Activated CD4-positive, alpha-beta T cell treated with anti-CD3 and anti-CD28 coated beads, Interleukin-2, Interleukin-4, amounts not matched to agents 100 ng/mL and 50 ng/mL, durations not matched to agents 16 hours and 8 hours (primary cell): Measurements from ENCODE around the gene PLXNA2.

Experiments used
- DNase-seq: peaks from one replicate; pipeline ENCODE4 v3.0.0-alpha.2; 2020; ENCODE audit warnings: low spot score

The PLXNA2 gene

GRCh38 chr1:208146650-208147049, 97.5 kb downstream of the PLXNA2 start:
- DNase-seq: no peak

DNA sequence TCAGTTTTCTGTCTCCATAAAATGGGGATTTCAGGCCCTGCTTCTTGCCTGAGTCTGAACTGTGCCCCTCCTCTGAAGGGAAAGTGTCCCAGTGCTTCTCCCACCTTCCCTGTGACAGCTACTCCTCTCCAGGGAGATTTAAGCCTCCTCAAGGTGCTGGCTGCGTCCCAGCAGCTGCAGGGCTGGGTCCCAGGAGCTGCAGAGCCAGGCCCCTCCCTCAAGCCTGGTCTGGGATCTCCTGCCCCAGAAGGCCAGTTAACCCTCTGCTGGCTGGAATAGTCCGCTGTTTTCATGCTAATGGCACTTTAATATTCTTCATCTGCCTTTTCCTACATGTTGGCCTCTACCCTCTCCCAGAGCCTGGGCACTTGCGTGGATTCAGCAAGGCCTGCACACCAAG, 99.0 kb downstream of the PLXNA2 start:
- no peak for DNase-seq

DNA sequence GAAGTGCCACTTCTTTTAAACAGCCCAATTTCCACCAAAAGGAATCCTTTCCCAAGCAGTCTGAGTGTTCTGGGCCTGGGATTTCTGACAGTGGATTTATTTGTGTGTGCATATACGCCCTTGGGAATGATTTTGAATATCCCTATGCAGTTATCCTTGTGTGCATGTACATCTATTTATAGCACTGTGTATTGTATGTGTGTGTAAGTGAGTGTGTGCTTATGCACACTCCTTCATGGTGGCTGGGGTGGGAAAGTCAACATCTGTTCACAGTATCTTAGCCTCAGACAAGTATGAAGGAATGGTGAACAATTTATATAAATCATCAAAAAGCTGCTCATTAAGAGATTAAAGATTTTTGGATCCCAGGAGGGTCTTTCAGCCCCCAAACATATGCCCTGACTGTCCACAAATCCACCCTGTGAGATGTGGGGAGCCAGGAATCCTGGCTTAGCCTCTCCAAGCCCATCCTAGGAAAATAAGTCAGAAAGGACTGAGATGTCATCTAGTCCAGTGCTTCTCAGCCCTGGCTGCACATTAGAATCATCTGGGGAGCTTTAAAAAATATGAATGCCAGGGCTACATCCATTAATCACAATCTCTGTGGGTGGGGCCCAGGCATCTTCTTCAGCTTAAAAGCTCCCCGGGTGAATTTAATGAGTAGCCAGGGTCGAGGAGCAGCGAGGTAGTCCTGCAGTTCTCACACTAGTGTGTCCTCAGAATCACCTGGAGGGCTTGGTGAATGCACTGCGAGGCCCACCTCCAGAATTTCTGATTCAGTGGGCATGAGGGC, 101.4 kb downstream of the PLXNA2 start:
- no peak for DNase-seq

DNA sequence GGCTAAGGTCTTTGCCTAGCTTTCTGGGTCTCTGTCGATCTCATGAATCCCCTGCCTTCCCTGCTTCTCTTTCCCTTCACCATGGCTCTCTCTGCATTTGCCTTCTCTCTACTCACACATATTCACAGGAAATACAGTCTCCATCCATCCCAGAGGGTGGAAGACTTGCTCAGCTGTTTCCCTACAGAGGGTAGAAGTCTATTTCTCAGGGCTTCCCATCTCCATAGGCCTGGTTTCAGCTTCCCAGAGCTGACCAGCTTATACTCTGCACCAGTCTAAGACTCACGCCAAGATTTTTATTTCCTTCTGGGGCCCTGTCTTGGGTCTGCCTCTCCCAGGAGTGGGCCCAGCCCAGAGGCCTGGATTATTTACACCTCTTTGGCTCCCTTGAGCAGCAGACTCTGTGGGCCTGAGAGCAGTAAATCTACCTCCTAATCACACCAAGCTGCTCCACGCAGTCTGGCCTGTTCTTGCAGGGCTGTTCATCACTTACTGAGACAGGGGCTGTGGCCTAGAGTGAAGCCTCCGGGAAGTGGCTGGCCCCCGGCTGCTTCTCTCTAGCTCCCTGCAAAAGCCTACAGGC, 102.5 kb downstream of the PLXNA2 start:
- no peak for DNase-seq

DNA sequence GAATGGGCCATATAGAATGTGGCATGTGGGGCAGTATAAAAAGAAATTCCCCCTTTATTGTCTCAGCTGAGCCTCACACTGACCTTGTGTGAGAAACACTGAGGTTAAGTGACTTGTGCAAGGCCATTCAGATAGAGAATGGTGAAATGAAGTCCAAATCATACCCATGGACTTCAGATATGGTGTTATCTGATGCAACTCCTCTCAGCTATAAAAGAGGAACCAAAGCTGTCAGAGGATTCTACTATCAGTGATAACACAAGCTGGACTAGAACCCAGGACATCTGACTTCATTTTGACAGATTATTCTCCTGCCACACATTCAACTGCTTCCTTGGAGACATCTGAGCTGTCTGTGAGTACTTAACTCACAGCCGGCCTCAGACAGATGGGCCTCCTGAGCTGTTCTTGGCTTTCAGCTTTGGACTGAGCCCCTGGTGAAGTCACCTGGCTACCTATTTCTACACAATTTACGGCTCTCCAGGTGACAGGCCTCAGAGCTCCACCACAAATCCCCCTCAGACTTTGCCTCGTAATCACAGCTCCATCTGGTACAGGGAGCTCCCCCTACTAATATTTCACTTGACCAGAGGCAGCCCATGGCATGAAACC, 104.6 kb downstream of the PLXNA2 start:
- no peak for DNase-seq

GRCh38 chr1:208137193-208137592, 107.0 kb downstream of the PLXNA2 start:
- no peak for DNase-seq

DNA sequence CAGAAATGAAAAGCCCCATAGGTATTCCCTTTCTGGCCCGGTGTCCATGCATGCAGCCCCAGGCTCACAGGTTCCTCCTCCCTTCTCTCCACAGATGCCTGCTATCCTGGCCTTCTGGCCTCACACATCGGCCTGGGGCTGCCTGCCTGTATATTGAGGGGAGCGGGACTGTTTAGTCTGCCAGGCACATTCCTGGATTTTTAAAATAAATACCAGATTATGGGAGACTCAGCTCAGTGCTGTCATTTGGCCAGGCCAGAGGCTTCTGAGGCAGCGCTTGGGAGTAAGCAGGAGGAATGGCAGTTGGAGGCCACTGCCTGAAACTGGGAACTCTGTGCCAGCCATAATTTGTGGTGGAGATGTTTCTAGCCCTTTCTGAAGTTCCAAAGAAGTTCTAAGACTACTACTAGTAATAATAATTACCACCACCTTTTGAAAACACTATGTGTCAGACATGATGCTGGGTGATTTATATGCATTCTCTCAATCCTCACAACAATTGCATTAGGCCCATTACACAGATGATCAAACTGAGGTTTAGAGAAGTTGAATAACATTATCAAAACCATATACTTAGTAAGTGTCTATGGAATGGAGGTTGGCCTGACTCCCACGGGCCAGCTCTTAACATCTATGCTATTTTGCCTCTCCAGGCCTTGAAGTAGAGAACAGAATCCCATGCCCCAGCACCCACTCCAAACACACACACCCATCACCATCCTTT, 107.6 kb downstream of the PLXNA2 start:
- DNase-seq: no peak

DNA sequence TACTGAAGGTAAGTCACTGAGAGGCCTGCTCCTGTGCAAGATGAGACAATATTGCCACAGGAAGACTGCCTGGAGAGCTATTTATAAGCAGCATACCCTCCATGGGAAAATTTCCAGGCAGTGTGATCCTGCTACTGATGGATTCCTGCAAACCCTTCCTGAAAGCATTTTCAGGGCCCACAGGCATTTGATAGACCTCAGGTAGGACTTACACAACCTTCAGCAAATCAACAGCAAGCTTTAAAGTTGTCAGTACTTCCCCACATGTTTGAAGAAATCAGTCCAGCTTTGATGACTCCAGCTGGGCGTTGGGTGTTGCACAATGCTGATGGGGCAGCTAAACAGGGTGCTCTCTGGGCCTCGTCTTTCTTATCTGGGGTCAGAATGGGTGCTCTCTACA, 108.8 kb downstream of the PLXNA2 start:
- no peak for DNase-seq

GRCh38 chr1:208134491-208134890, 109.7 kb downstream of the PLXNA2 start:
- DNase-seq: no peak

DNA sequence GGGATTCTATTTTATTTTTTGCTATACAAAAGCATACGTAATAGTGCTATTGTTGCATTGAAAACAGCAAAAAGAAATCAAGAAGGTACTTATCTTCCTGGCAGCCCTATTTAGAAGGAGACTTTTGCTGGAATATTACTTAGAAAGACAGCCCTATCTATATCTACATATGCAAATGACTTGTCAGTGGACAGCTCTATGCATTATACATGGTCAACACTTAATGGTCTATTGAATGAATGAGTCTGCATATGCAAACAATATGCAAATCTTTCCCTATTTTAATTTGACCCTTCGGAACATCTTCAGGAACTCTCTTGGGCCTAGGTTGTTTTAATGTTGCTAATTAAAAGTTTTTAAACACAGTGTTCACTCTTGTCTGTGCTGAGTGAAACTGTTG, 110.8 kb downstream of the PLXNA2 start:
- no peak for DNase-seq

DNA sequence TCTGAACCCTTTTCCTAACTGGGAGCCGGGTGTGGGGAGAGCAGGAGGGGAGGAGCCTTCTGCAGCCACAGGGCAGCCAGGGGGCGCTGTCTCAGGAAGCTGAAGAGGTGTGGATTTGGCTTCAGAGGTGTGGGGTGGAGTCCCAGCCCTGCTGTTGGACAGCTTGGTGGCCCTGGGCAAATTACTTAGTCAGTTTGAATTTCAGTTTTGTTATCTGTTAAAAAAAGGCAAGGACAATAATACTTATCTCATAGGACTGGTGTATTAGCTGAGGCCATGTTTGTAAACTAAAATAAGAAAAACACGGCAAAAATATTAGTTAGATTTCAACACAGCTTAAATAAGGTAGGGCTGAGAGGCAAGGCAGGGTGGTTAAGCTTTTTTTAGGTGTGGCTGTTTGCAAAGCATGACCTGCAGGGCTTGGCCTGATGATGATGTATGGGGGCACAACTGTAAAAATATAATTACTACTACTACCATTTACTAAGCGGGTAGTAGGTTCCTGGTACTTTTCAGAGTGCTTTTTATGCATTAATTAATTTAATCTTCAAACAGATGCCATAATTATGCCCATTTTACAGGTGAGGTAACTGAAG, 111.8 kb downstream of the PLXNA2 start:
- DNase-seq: peak; percentile 54

DNA sequence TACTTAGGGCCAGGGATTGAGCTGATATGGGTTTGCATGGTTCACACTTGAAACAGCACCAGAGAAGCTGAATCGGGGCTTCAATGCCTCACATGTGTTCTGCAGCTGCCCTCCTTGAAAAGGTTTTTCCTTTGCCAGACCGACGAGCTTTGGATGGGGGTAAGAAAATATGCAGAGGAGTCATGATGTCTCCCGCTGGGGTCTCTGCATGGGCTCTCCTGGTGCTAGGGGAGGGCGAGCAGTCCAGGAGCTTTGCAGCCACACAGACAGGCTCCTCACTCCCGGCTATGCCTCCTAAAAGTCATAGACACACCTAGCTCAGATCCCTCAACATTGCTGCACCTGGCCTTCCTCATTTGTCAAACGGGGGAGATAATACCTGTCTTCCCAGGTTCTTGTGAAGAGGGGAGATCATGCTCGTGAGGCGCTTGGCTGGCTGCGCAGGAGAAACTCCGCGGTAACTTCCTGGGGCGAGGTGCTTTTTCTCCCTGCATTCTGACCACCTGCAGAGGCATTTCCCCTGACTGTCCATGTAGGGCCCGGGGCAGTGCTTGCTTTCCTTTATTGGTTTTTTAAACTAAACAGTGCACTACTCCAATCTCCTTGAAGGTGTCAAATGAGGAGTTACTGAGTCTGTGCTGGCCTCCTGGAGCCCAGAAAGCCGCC, 112.4 kb downstream of the PLXNA2 start:
- no peak for DNase-seq

DNA sequence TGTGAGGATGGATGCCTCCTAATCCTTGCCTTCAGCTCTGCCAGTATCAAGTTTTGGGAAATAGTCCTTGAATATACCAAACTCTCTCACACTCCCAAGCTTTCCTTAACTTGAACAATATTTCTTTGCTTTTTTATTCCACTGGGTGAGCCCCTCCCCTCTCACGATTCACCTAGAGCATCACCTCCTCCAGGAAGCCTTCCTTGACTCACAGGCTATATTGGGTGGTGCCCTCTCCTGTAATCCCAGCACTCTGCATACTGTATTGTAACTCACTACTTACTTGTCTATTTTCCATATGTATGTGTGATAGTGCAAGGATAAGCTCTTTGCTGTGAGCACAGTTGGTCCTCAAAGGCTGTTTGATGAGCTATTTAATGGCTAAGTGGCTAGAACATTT, 114.7 kb downstream of the PLXNA2 start:
- DNase-seq: no peak

- no peak for DNase-seq
Observed at GRCh38 chr1:208129060-208129459, 115.1 kb downstream of the PLXNA2 start.

GRCh38 chr1:208127792-208128529, 116.2 kb downstream of the PLXNA2 start:
- DNase-seq: no peak

GRCh38 chr1:208127284-208127683, 116.9 kb downstream of the PLXNA2 start:
- DNase-seq: no peak

DNA sequence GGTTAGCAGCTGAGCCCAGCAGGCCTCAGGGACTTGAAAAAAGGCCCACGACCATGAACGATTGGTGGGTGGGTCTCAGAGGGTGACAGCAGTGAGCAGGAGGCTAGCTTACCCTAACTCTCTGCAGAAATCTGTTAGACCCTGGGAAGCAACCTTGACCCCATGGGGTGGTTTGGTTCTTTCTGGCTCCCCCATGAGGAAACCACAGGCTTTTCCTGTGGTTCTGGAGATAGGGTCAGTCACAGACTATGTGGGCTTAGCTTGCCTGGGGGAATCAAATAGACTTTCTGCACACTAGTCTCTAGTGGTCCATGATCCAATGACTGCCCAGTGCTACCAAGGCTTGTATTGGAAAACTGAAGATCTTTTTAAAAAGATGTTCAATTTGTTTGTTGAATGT, 118.1 kb downstream of the PLXNA2 start:
- no peak for DNase-seq

DNA sequence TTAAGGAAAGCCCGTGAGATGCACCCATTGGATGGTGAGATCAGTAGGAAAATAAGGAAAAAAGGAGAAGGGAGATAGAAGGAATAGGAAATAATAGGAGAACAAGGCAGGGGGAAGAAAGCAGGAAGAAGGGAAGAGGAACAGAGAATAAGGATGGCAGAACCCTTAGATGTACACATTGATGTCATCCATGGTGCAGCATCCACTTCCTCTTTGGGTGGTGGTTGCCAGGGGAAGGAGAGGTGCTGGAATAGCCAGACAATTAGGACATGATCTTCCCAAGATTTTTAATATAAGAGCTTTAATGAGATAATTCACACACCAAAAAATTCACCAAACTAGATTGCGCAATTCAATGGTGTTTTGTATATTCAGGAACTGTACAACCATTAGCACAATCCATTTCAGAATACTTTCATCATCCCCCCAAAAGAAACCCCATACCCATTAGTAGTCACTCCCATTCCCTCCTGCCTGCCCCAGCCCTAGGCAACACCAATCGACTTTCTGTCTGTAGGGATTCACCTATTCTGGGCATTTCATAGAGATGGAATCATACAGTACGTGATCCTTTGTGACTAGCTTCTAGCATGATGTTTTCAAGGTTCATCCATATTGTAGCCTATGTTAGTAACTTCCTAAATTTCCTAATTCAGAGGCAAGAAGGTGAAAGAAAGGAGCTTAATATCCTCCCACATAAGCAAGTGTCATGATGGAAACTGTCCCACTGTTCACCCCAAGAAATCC, 121.4 kb downstream of the PLXNA2 start:
- no peak for DNase-seq

GRCh38 chr1:208121813-208122364, 122.3 kb downstream of the PLXNA2 start:
- DNase-seq: no peak

- DNase-seq: no peak
Observed at GRCh38 chr1:208120431-208120790, 123.8 kb downstream of the PLXNA2 start.
